Measurements from ENCODE around the gene KLC1.

KLC1 gene

GRCh38 chr14:103741876-103742275 lies 112.9 kb downstream of the KLC1 start:
- ChIA-PET POLR2A (interaction anchor here (1.0 kb wide), 1 partner anchor 26 kb away, joined by 3 read pairs; the partner anchor contains the start of genes XRCC3 and ZFYVE21), CTCF (interaction anchor here (1.0 to 1.5 kb wide), 2 partner anchors 17 to 159 kb away, joined by 3 read pairs; no protein-coding TSS in a partner anchor)
- no peak for DNase-seq (ENCODE audit: extremely low spot score)
- TF ChIP-seq CTCF (IDR thresholded peaks at IDR 0.05; ENCODE audit: control extremely low read depth, extremely low read depth, low read depth, missing control alignments), result no peak

GRCh38 chr14:103742499-103743255 lies 113.7 kb downstream of the KLC1 start:
- TF ChIP-seq CTCF (IDR thresholded peaks at IDR 0.05; ENCODE audit: control extremely low read depth, extremely low read depth, low read depth, missing control alignments), result no peak
- no peak for DNase-seq (ENCODE audit: extremely low spot score)
- ChIA-PET POLR2A (interaction anchor here (1.0 kb wide), 1 partner anchor 27 kb away, joined by 3 read pairs; the partner anchor contains the start of genes XRCC3 and ZFYVE21), CTCF (interaction anchor here (1.0 to 1.5 kb wide), 3 partner anchors 17 to 158 kb away, joined by 3 read pairs; no protein-coding TSS in a partner anchor)

GRCh38 chr14:103743691-103744090 lies 114.7 kb downstream of the KLC1 start:
- ChIA-PET CTCF (interaction anchor here (1.3 kb wide), 1 partner anchor 17 kb away, joined by 3 read pairs; no protein-coding TSS in a partner anchor), POLR2A (no interaction called here)
- no peak for TF ChIP-seq CTCF (IDR thresholded peaks at IDR 0.05; ENCODE audit: control extremely low read depth, extremely low read depth, low read depth, missing control alignments)
- DNase-seq (ENCODE audit: extremely low spot score), result no peak

- no peak for DNase-seq (ENCODE audit: extremely low spot score)
- CTCF ChIA-PET, result no interaction called here
- TF ChIP-seq CTCF (IDR thresholded peaks at IDR 0.05; ENCODE audit: control extremely low read depth, extremely low read depth, low read depth, missing control alignments), result no peak
- POLR2A ChIA-PET, result no interaction called here
Measured at GRCh38 chr14:103744621-103745395, 115.8 kb downstream of the KLC1 start.

- ChIA-PET CTCF (no interaction called here), POLR2A (no interaction called here)
- DNase-seq (ENCODE audit: extremely low spot score), result no peak
- TF ChIP-seq CTCF (IDR thresholded peaks at IDR 0.05; ENCODE audit: control extremely low read depth, extremely low read depth, low read depth, missing control alignments), result no peak
Measured at GRCh38 chr14:103745424-103745823, 116.4 kb downstream of the KLC1 start.

GRCh38 chr14:103746701-103747100 lies 117.7 kb downstream of the KLC1 start:
- POLR2A ChIA-PET, result no interaction called here
- no peak for DNase-seq (ENCODE audit: extremely low spot score)
- CTCF ChIA-PET, result interaction anchor here (1.1 kb wide), 1 partner anchor 10 kb away, joined by 3 read pairs; no protein-coding TSS in a partner anchor
- TF ChIP-seq CTCF (IDR thresholded peaks at IDR 0.05; ENCODE audit: control extremely low read depth, extremely low read depth, low read depth, missing control alignments), result no peak

All from GM10248 (cell line).